Keratinocyte (primary cell): ENCODE results near the gene OR52K2.
"Not testable (repeated sequence)": the region's sequence is repeated elsewhere in the genome, so short reads cannot be mapped to it uniquely, and the experiment has no call there.

Experiments
- CTCF ChIP-seq, 3 experiments: IDR thresholded peaks in 1 of 3; conservative IDR thresholded peaks in 1 of 3; optimal IDR thresholded peaks in 1 of 3; 2 replicates in 2 of 3; 3 replicates in 1 of 3; pipeline versions ENCODE3 to v1.5.1; 2011; ENCODE audit warnings: low read length in 3 of 3, mild to moderate bottlenecking in 3 of 3, moderate library complexity in 2 of 3, control low read depth in 1 of 3, inconsistent platforms in 1 of 3; ENCODE audit not compliant: insufficient read depth in 2 of 3; ENCODE audit errors: extremely low read depth in 1 of 3
- EZH2 ChIP-seq: IDR thresholded peaks from one replicate; pipeline ENCODE4 v1.6.1; 2012; ENCODE audit warnings: inconsistent platforms, mild to moderate bottlenecking, low read length, moderate library complexity

GRCh38 chr11:4491405-4491804 lies 42.3 kb downstream of the OR52K2 start:
- TF ChIP-seq CTCF (optimal IDR thresholded peaks at IDR 0.05 in 1 of 3, IDR thresholded peaks at IDR 0.05 in 1 of 3, conservative IDR thresholded peaks at IDR 0.05 in 1 of 3; ENCODE audit: extremely low read depth in 1 of 3, insufficient read depth in 2 of 3, low read length in 3 of 3); EZH2: not testable (repeated sequence)
